ENCODE data around the gene CNNM3. TPM values are rescaled to one million over a fixed set of nuclear protein-coding genes. Genes with fewer than 3 reads are reported as not detected.

The CNNM3 gene
- total RNA-seq, 1 donor from 2014 or later: 28.3 TPM

- no peaks in the 10 kb centered on the region for H3K27me3 Mint-ChIP-seq
Measured at GRCh38 chr2:96843538-96844268, 27.6 kb downstream of the CNNM3 start, which contains the start of gene ANKRD23. TSS of gene ANKRD23 (minus strand) at chr2:96844021. CDS start at chr2:96843992, 29 bp downstream.

GRCh38 chr2:96844405-96844808, 28.3 kb downstream of the CNNM3 start:
- no peak overlapping the region for H3K4me3 Mint-ChIP-seq
- peaks cover 16% of the 10 kb centered on the region for H3K36me3 Mint-ChIP-seq
- H3K9me3 Mint-ChIP-seq: no peaks in the 10 kb centered on the region
- DNase-seq (ENCODE audit: extremely low spot score, unreplicated experiment): no peak
- peaks cover 14% of the 10 kb centered on the region for H3K4me1 Mint-ChIP-seq (ENCODE audit: unreplicated experiment)
- TF ChIP-seq, protein P1, sequence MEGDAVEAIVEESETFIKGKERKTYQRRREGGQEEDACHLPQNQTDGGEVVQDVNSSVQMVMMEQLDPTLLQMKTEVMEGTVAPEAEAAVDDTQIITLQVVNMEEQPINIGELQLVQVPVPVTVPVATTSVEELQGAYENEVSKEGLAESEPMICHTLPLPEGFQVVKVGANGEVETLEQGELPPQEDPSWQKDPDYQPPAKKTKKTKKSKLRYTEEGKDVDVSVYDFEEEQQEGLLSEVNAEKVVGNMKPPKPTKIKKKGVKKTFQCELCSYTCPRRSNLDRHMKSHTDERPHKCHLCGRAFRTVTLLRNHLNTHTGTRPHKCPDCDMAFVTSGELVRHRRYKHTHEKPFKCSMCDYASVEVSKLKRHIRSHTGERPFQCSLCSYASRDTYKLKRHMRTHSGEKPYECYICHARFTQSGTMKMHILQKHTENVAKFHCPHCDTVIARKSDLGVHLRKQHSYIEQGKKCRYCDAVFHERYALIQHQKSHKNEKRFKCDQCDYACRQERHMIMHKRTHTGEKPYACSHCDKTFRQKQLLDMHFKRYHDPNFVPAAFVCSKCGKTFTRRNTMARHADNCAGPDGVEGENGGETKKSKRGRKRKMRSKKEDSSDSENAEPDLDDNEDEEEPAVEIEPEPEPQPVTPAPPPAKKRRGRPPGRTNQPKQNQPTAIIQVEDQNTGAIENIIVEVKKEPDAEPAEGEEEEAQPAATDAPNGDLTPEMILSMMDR (conservative IDR thresholded peaks at IDR 0.05): no peak
- no peaks in the 10 kb centered on the region for H3K27me3 Mint-ChIP-seq
- H3K27ac Mint-ChIP-seq: no peak overlapping the region

More at GRCh38 chr2:96843538-96844268, 27.6 kb downstream of the CNNM3 start, which contains the start of gene ANKRD23:
- H3K36me3 Mint-ChIP-seq: peaks cover 16% of the 10 kb centered on the region
- TF ChIP-seq, protein P1 (conservative IDR thresholded peaks at IDR 0.05): no peak
- peaks cover 14% of the 10 kb centered on the region for H3K4me1 Mint-ChIP-seq (ENCODE audit: unreplicated experiment)
- DNase-seq (ENCODE audit: extremely low spot score, unreplicated experiment): no peak
- H3K9me3 Mint-ChIP-seq: no peaks in the 10 kb centered on the region
- no peak within 1 kb of the TSS for H3K4me3 Mint-ChIP-seq
- H3K27ac Mint-ChIP-seq: no peak within 1 kb of the TSS

DNA sequence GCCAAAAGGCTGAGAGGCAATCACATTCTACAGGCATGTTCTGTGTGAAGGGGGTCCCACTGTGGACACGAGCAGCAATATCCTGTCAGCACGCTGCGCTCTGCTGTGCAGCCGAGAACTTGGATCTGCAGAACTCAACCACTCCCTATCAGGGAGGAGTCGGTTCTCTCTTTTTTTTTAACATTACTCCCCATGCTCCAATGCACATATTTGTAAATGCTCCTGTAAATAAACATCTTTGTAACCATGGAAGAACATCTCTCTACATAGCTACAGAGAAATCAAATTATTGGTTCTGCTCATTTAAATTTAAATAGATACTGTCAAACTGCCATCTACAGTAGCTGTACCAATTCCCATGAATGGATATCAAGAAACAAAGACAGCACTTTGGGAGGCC, 30.8 kb downstream of the CNNM3 start:
- H3K27me3 Mint-ChIP-seq: no peaks in the 10 kb centered on the region
- no peak overlapping the region for H3K27ac Mint-ChIP-seq
- DNase-seq (ENCODE audit: extremely low spot score, unreplicated experiment): no peak
- H3K36me3 Mint-ChIP-seq: peaks cover 16% of the 10 kb centered on the region
- TF ChIP-seq, protein P1 (conservative IDR thresholded peaks at IDR 0.05): no peak
- H3K4me1 Mint-ChIP-seq (ENCODE audit: unreplicated experiment): peaks cover 14% of the 10 kb centered on the region
- H3K9me3 Mint-ChIP-seq: no peaks in the 10 kb centered on the region
- no peak overlapping the region for H3K4me3 Mint-ChIP-seq

DNA sequence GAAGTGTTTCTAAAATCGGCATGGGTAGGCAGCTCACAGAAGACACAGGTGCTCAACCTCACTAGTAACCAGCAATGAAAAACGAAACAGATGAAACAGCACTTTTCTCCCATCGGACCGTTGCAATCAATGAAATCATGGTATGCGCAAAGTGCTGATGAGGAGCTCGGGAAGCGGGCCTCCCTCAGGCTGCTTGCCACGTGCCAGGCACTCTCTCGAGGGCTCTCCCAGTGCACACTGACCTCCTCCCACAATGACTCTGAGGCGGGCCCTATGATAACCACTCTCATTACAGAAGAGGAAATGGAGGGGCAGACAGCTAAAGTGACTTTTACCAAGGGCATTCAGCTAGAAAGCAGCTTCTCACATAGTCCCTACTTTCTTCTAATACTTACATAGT, 31.5 kb downstream of the CNNM3 start:
- H3K27me3 Mint-ChIP-seq: no peaks in the 10 kb centered on the region
- no peak overlapping the region for H3K27ac Mint-ChIP-seq
- no peak overlapping the region for H3K4me3 Mint-ChIP-seq
- H3K36me3 Mint-ChIP-seq: peaks cover 17% of the 10 kb centered on the region
- no peak for DNase-seq (ENCODE audit: extremely low spot score, unreplicated experiment)
- no peaks in the 10 kb centered on the region for H3K9me3 Mint-ChIP-seq
- peaks cover 10% of the 10 kb centered on the region for H3K4me1 Mint-ChIP-seq (ENCODE audit: unreplicated experiment)
- TF ChIP-seq, protein P1 (conservative IDR thresholded peaks at IDR 0.05): no peak

GRCh38 chr2:96848264-96848663, 32.2 kb downstream of the CNNM3 start:
- Mint-ChIP-seq H3K9me3 (no peaks in the 10 kb centered on the region), H3K27me3 (no peaks in the 10 kb centered on the region), H3K27ac (no peak overlapping the region), H3K36me3 (peaks cover 23% of the 10 kb centered on the region), H3K4me1 (ENCODE audit: unreplicated experiment) (peaks cover 7% of the 10 kb centered on the region), H3K4me3 (no peak overlapping the region)
- no peak for DNase-seq (ENCODE audit: extremely low spot score, unreplicated experiment)
- TF ChIP-seq, protein P1 (conservative IDR thresholded peaks at IDR 0.05): no peak

Data from type B pancreatic cell (in vitro differentiated cells).